HCT116 (cell line): ENCODE data around the gene PDZD8. TPM values are rescaled to one million over a fixed set of nuclear protein-coding genes. Genes with fewer than 3 reads are reported as not detected.
"Not testable (repeated sequence)": the region's sequence is repeated elsewhere in the genome, so short reads cannot be mapped to it uniquely, and the experiment has no call there.

ENCODE experiments used
- ATAC-seq: fragments of 200-7000 bp; cut with Tn5 transposase; 2 replicates; pipeline ENCODE4 v1.9.1; 2020; ENCODE audit warnings: mild to moderate bottlenecking, moderate library complexity
- BruUV-seq: library from RNA; stranded (reverse); fragments of 400-500 nt; replicated peaks from 2 replicates; lab custom pipeline; 2021; lab: Mats Ljungman, UMichigan
- CTCF ChIA-PET: fragments of 300-600 bp; sonication (Branson Sonifier 250); formaldehyde crosslinking; loops from one replicate; lab custom pipeline; 2021; ENCODE audit warnings: antibody characterized with exemption; lab: Charles Lee
- POLR2A ChIA-PET: fragments of 300-600, 350-600 bp; sonication (Branson Sonifier 250); formaldehyde crosslinking; loops from one replicate; lab custom pipeline; 2021; ENCODE audit warnings: antibody characterized with exemption; lab: Charles Lee
- RAD21 ChIA-PET, 2 experiments: fragments of 300-600 bp; sonication (Branson Sonifier 250); formaldehyde crosslinking; loops; one replicate each; lab custom pipeline; 2023; ENCODE audit warnings: low total read pairs in 2 of 2; ENCODE audit not compliant: uncharacterized antibody in 2 of 2, unreplicated experiment in 2 of 2, low non-redundant PET in 1 of 2; lab: Charles Lee
- DNase-seq: peaks from one replicate; pipeline ENCODE4 v3.0.0-alpha.2; 2010; ENCODE audit warnings: low read depth, low spot score
- H2AFZ ChIP-seq: fragments of 200-600 bp; shearing (Covaris generic), sonication (generic); 2 replicates; pipeline ENCODE4 v1.6.1; 2017; ENCODE audit warnings: low read depth, mixed run types, mixed read lengths, antibody characterized with exemption, low read length; ENCODE audit not compliant: poor library complexity, severe bottlenecking
- H3K27ac ChIP-seq: 2 replicates; pipeline ENCODE4 v1.5.1; 2012; ENCODE audit warnings: low read depth, low read length
- H3K27me3 ChIP-seq: fragments of 200-600 bp; sonication (generic); 2 replicates; pipeline ENCODE4 v1.6.1; 2016; ENCODE audit warnings: mixed run types, low read length, mixed read lengths; ENCODE audit not compliant: insufficient read depth
- H3K36me3 ChIP-seq, 2 experiments: fragments of 200-500 bp in 1 of 2; fragments of 200-600 bp in 1 of 2; sonication (Bioruptor generic) in 1 of 2; sonication (generic) in 1 of 2; 2 replicates each; pipeline versions ENCODE4 v1.5.1 to v1.6.1; 2014 to 2016; ENCODE audit warnings: low read length in 2 of 2, inconsistent platforms in 1 of 2, mixed read lengths in 1 of 2, mixed run types in 1 of 2; ENCODE audit not compliant: insufficient read depth in 2 of 2, control insufficient read depth in 1 of 2
- H3K4me1 ChIP-seq, 2 experiments: fragments of 200-600 bp in 1 of 2; sonication (generic) in 1 of 2; 2 replicates each; pipeline versions ENCODE4 v1.5.1 to v1.6.1; 2012 to 2017; ENCODE audit warnings: low read length in 2 of 2, inconsistent platforms in 1 of 2, mild to moderate bottlenecking in 1 of 2, mixed read lengths in 1 of 2, mixed run types in 1 of 2, moderate library complexity in 1 of 2; ENCODE audit not compliant: insufficient read depth in 2 of 2, control insufficient read depth in 1 of 2
- H3K4me2 ChIP-seq: fragments of 200-600 bp; sonication (generic); 2 replicates; pipeline ENCODE4 v1.6.1; 2017; ENCODE audit warnings: mixed run types, low read length, mixed read lengths
- H3K4me3 ChIP-seq, 2 experiments: fragments of 200-600 bp in 1 of 2; sonication (generic) in 1 of 2; replicated peaks in 1 of 2; 2 replicates each; pipeline ENCODE4 v1.5.1; 2011 to 2016; ENCODE audit warnings: low read length in 2 of 2, control low read depth in 1 of 2, low read depth in 1 of 2, mild to moderate bottlenecking in 1 of 2, mixed read lengths in 1 of 2, mixed run types in 1 of 2
- H3K79me2 ChIP-seq: fragments of 200-600 bp; sonication (generic); 2 replicates; pipeline ENCODE4 v1.6.1; 2017; ENCODE audit warnings: mild to moderate bottlenecking, mixed run types, low read length, moderate library complexity, mixed read lengths; ENCODE audit not compliant: insufficient read depth
- H3K9ac ChIP-seq: fragments of 200-600 bp; sonication (generic); 2 replicates; pipeline ENCODE4 v1.6.1; 2016; ENCODE audit warnings: low read length, mixed read lengths
- H3K9me2 ChIP-seq: fragments of 200-600 bp; sonication (generic), shearing (Covaris generic); 2 replicates; pipeline ENCODE4 v1.6.1; 2017; ENCODE audit warnings: mixed run types, mild to moderate bottlenecking, moderate library complexity; ENCODE audit not compliant: insufficient read depth
- H3K9me3 ChIP-seq, 2 experiments: fragments of 200-500 bp in 1 of 2; fragments of 200-600 bp in 1 of 2; sonication (Bioruptor generic) in 1 of 2; sonication (generic) in 1 of 2; 2 replicates each; pipeline ENCODE4 v1.6.1; 2014 to 2017; ENCODE audit warnings: low read length in 2 of 2, mixed read lengths in 2 of 2, inconsistent platforms in 1 of 2, low read depth in 1 of 2, mild to moderate bottlenecking in 1 of 2, mixed run types in 1 of 2, moderate library complexity in 1 of 2; ENCODE audit not compliant: control insufficient read depth in 1 of 2, insufficient read depth in 1 of 2
- H4K20me1 ChIP-seq: fragments of 200-600 bp; sonication (generic), shearing (Covaris generic); 2 replicates; pipeline ENCODE4 v1.6.1; 2017; ENCODE audit warnings: mixed run types, mild to moderate bottlenecking, moderate library complexity; ENCODE audit not compliant: insufficient read depth
- ATF3 ChIP-seq: IDR thresholded peaks from 2 replicates; pipeline ENCODE4 v1.6.1; 2012
- CBX3 ChIP-seq: IDR thresholded peaks from 2 replicates; pipeline ENCODE4 v1.6.1; 2012; ENCODE audit warnings: low read depth
- CTCF ChIP-seq, 3 experiments: fragments of 200-600 bp in 1 of 3; sonication (generic) in 1 of 3; IDR thresholded peaks in 2 of 3; conservative IDR thresholded peaks in 1 of 3; 2 replicates each; pipeline ENCODE4 v1.5.1; 2012 to 2017; ENCODE audit warnings: low read depth in 2 of 3, low read length in 2 of 3, antibody characterized with exemption in 1 of 3, borderline replicate concordance in 1 of 3, control low read depth in 1 of 3, mild to moderate bottlenecking in 1 of 3, mixed read lengths in 1 of 3, mixed run types in 1 of 3, moderate library complexity in 1 of 3; ENCODE audit not compliant: insufficient read depth in 1 of 3
- EGR1 ChIP-seq: IDR thresholded peaks from 2 replicates; pipeline ENCODE4 v1.6.1; 2012; ENCODE audit warnings: low read depth
- ELF1 ChIP-seq: IDR thresholded peaks from 2 replicates; pipeline ENCODE4 v1.6.1; 2012; ENCODE audit warnings: low read depth, borderline replicate concordance
- EZH2 ChIP-seq: fragments of 200-600 bp; sonication (generic); IDR thresholded peaks from 2 replicates; pipeline ENCODE4 v1.6.1; 2017; ENCODE audit warnings: antibody characterized with exemption, mixed run types
- EZH2phosphoT487 ChIP-seq: fragments of 200-600 bp; IDR thresholded peaks from 2 replicates; pipeline ENCODE4 v1.6.1; 2018; ENCODE audit warnings: antibody characterized with exemption, borderline replicate concordance
- FOSL1 ChIP-seq: IDR thresholded peaks from 2 replicates; pipeline ENCODE4 v1.6.1; 2012; ENCODE audit warnings: low read depth
- JUND ChIP-seq: IDR thresholded peaks from 2 replicates; pipeline ENCODE4 v1.6.1; 2012
- MAX ChIP-seq: IDR thresholded peaks from 2 replicates; pipeline ENCODE4 v1.6.1; 2012
- POLR2A ChIP-seq: IDR thresholded peaks from 2 replicates; pipeline ENCODE4 v1.7.0; 2011; ENCODE audit warnings: borderline replicate concordance; ENCODE audit not compliant: insufficient read depth, insufficient read length; ENCODE audit errors: extremely low read depth
- POLR2AphosphoS5 ChIP-seq: IDR thresholded peaks from 2 replicates; pipeline ENCODE4 v1.6.1; 2011; ENCODE audit warnings: mild to moderate bottlenecking, low read depth, low read length, moderate library complexity
- RAD21 ChIP-seq: IDR thresholded peaks from 2 replicates; pipeline ENCODE4 v1.6.1; 2012; ENCODE audit warnings: low read depth, mild to moderate bottlenecking
- SIN3A ChIP-seq: IDR thresholded peaks from 2 replicates; pipeline ENCODE4 v1.6.1; 2012; ENCODE audit warnings: low read depth
- SP1 ChIP-seq: IDR thresholded peaks from 2 replicates; pipeline ENCODE4 v1.6.1; 2012; ENCODE audit warnings: low read depth
- TCF7L2 ChIP-seq: IDR thresholded peaks from 2 replicates; pipeline ENCODE4 v1.7.0; 2011; ENCODE audit warnings: borderline replicate concordance, inconsistent platforms; ENCODE audit not compliant: insufficient read depth, insufficient read length; ENCODE audit errors: extremely low read depth
- YY1 ChIP-seq: IDR thresholded peaks from 2 replicates; pipeline ENCODE4 v1.6.1; 2011; ENCODE audit warnings: low read length, low read depth, moderate library complexity, mild to moderate bottlenecking; ENCODE audit not compliant: insufficient replicate concordance; ENCODE audit errors: extremely low read depth
- ZBTB33 ChIP-seq: IDR thresholded peaks from 2 replicates; pipeline ENCODE4 v1.6.1; 2011; ENCODE audit warnings: mild to moderate bottlenecking, low read length, moderate library complexity; ENCODE audit not compliant: insufficient replicate concordance; ENCODE audit errors: extremely low read depth
- ZNF274 ChIP-seq: fragments of 200-500 bp; sonication (Bioruptor generic); IDR thresholded peaks from 2 replicates; pipeline ENCODE4 v1.6.1; 2014; ENCODE audit warnings: mild to moderate bottlenecking, low read depth, low read length, inconsistent platforms
- intact Hi-C: fragments of 100-400 bp; cut with micrococcal nuclease; formaldehyde crosslinking; loops from 2 replicates; pipeline ENCODE4 v1.10.0; 2022
- total RNA-seq: library from RNA; stranded (reverse); gene quantifications from one replicate; pipeline ENCODE4 v1.2.1, GENCODE V29; 2021; ENCODE audit not compliant: unreplicated experiment

Gene PDZD8
- total RNA-seq, 1 experiment from 2014 or later, result 61.7 TPM

- Histone ChIP-seq H3K9ac (no peak overlapping the region), H3K4me1 (no peaks in the 10 kb centered on the region), H3K27ac (no peak overlapping the region), H4K20me1 (peaks cover 15% of the 10 kb centered on the region), H3K4me2 (no peak overlapping the region), H3K36me3 (no peaks in the 10 kb centered on the region), H3K9me3 (no peaks in the 10 kb centered on the region), H3K27me3 (no peaks in the 10 kb centered on the region), H3K79me2 (peaks cover 27% of the 10 kb centered on the region), H3K4me3 (no peak overlapping the region), H3K9me2 (no peaks in the 10 kb centered on the region), H2AFZ (no peak overlapping the region)
- no peak for ATAC-seq
- intact Hi-C loops, result no loop called here
- no TSS peak for BruUV-seq
- no peak for DNase-seq
- CTCF ChIA-PET, result interaction anchor here (0.5 to 4.2 kb wide), 2 partner anchors 13 to 17 kb away, joined by 3 to 30 read pairs; no protein-coding TSS in a partner anchor
- no peak for TF ChIP-seq YY1
- no peak for TF ChIP-seq ATF3
- TF ChIP-seq ZBTB33, result no peak
- no peak for TF ChIP-seq EZH2phosphoT487
- TF ChIP-seq EGR1, result no peak
- TF ChIP-seq CTCF (IDR thresholded peaks at IDR 0.05 in 2 of 3, conservative IDR thresholded peaks at IDR 0.05 in 1 of 3; ENCODE audit: borderline replicate concordance in 1 of 3, insufficient read depth in 1 of 3, low read depth in 2 of 3, low read length in 2 of 3), result no peak
- no peak for TF ChIP-seq POLR2AphosphoS5
- no peak for TF ChIP-seq POLR2A
- no peak for TF ChIP-seq RAD21
- TF ChIP-seq EZH2, result no peak
- no peak for TF ChIP-seq MAX
- TF ChIP-seq SP1, result no peak
- no peak for TF ChIP-seq ELF1
- TF ChIP-seq SIN3A, result no peak
- no peak for TF ChIP-seq JUND
- TF ChIP-seq FOSL1, result no peak
- no peak for TF ChIP-seq CBX3
- TF ChIP-seq ZNF274, result no peak
- TF ChIP-seq TCF7L2, result no peak
- POLR2A ChIA-PET, result no interaction called here
- RAD21 ChIA-PET, result no interaction called here
Observed at GRCh38 chr10:117306674-117307073, 68.6 kb downstream of the PDZD8 start.

GRCh38 chr10:117303451-117303850, 71.8 kb downstream of the PDZD8 start:
- H3K4me1 ChIP-seq, ATAC-seq, DNase-seq, H3K4me3 ChIP-seq, intact Hi-C loops, H3K9me2 ChIP-seq, H2AFZ ChIP-seq, CTCF ChIA-PET, RAD21 ChIA-PET, BruUV-seq, H3K9me3 ChIP-seq, H3K27me3 ChIP-seq, H3K9ac ChIP-seq, H4K20me1 ChIP-seq, H3K27ac ChIP-seq, POLR2A ChIA-PET, H3K36me3 ChIP-seq, H3K4me2 ChIP-seq: not testable (repeated sequence)
- H3K79me2 ChIP-seq, result peaks cover 38% of the 10 kb centered on the region
